ENCODE results near the gene CYP2W1.

GRCh38 chr7:1014681-1015080 is 31.7 kb downstream of the CYP2W1 start:
- TF ChIP-seq MYC (IDR thresholded peaks at IDR 0.05; ENCODE audit: low read depth, low read length) (no peak), CTCF (IDR thresholded peaks at IDR 0.05; ENCODE audit: extremely low read depth in 1 of 2, insufficient read depth in 1 of 2, low read depth in 1 of 2, low read length in 2 of 2) (no peak), POLR2A (IDR thresholded peaks at IDR 0.05; ENCODE audit: low read depth, low read length) (no peak), MAX (IDR thresholded peaks at IDR 0.05; ENCODE audit: insufficient read depth, insufficient read length) (no peak), POLR2AphosphoS5 (IDR thresholded peaks at IDR 0.05; ENCODE audit: insufficient read depth, low read depth, low read length) (no peak), EZH2 (IDR thresholded peaks at IDR 0.05; ENCODE audit: borderline replicate concordance, low read depth, low read length, severe bottlenecking) (no peak), JUN (IDR thresholded peaks at IDR 0.05; ENCODE audit: borderline replicate concordance, insufficient read depth, insufficient read length, low read depth) (no peak)

Measured in endothelial cell of umbilical vein (primary cell).